HG02973 (cell line): ENCODE data around the gene MIB2.
"Not testable (repeated sequence)": the region's sequence is repeated elsewhere in the genome, so short reads cannot be mapped to it uniquely, and the experiment has no call there.

ENCODE experiments used
- ATAC-seq: cut with Tn5 transposase; IDR thresholded peaks from one replicate; pipeline ENCODE4 v1.9.1; 2021; ENCODE audit warnings: moderate library complexity; ENCODE audit not compliant: unreplicated experiment

Gene MIB2

GRCh38 chr1:1646326-1646725 lies 31.0 kb downstream of the MIB2 start:
- not testable (repeated sequence) for ATAC-seq

DNA sequence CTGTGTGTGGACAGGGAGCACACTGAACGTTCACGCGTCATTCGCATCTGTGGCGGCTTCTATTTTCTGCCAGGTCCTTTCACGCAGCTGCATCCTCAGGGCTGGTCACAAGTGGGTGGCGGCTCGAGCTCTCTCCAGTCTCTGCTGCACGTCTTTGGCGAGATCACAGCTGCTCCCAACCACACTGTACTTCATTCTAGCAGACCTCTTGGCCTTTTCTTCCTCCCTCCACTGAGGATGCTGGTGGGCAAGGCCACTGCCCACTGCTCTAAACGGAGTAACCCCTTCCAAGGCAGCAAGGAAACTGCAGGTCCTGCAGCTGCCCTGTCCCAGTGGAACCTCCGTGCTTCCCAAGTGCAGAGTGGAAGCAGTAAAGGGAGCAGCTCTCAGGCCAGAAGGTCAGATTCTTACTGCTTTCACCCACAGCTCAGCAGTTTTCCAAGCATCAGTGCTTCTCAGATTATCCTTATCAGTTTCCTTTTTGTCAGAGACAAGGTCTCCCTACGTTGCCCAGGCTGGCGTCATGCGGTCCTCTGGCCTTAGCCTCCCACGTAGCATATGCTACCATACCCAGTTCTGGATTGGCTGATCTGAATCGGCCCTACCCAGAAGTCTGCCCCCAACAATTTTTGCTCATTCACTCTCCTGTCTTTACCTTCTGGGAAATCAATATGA lies 32.4 kb downstream of the MIB2 start:
- ATAC-seq, result not testable (repeated sequence)

DNA sequence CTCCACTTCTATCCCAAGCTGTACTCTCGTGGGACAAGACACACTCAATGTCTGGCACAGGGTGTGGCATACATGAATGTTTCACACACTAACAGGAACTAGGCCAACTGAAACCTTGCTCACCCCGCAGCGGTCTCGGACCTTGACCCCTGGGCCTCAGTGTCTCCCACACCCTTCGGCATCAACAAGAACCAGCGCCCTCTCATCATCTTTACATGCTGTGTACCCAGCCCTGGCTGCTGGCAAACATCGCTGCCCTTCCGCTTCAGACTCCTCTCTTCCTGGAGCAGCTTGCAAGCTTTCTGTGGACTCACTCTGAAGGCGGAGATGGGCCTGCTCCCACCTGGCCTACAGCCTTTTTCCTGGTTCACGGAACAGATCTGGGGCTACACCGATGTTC lies 33.0 kb downstream of the MIB2 start:
- not testable (repeated sequence) for ATAC-seq

DNA sequence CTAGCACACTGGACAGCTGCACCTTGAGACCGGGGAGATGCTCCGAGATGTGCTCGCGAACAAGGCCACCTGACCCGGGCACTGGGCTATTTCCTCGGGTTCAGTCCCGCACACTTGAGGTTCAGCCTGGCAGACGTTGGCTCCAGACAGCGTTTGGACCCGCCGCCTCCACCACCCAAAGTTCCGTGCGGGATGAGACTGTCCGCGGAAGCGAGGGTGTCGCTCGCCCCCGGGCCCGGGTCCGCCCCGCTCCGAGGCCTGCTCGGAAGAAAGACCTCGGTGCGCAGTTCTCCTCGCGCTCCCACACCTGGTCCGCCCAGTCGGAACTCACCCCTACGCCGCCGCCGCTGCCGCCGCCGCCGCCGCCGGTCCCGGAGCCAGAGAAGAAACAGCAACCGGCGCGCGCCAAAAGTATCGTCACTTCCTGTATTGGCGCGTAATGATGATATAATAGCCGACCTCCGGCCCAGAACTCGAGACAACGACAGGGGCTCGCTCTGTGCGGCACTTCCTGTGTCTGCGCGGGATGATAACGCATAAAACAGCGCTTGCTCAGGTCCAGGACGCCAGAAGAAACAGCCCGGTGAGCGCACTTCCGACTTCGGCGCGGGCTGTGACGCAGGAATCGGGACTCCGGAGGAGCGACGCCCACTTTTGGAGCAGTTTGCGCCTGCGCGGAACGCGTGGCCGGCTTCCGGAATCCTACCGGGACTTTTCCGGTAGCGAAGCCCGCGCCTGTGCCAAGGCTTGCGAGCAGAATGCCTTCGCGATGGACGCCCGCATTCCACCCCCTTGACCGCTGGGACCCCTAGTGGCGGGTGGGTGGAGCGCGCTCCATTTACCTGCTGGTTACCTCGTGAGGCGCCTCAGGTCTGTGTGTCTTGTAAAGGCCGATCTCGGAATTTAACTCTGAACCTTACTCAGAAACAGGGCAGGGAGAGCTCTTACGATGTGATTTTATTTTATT lies 43.6 kb downstream of the MIB2 start, which contains the start of gene CDK11B:
CDK11B (minus strand) TSS at position 422 of the 967 bp plus-strand sequence. CDS start 1,519 bp downstream, outside the sequence.
- ATAC-seq, result peak; percentile 83

DNA sequence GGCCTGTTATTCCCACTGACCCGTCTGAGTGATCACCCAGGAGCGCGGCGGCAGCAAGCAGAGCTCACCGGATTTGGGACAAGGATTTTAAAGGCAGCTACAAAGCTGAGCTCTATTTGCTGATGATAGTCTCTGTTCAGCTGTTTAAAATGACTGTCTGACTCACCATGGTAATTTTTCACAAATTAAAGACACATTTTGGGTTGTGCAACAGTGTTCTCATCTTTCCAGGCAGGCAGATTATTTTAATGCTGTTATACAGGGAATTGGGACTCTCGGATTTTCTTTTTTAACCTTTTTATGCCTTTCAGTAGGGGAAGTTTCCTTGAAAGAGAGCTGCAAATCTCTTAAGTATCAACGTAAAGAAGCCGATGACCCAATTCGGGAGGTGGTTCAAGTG lies 47.1 kb downstream of the MIB2 start:
- not testable (repeated sequence) for ATAC-seq

DNA sequence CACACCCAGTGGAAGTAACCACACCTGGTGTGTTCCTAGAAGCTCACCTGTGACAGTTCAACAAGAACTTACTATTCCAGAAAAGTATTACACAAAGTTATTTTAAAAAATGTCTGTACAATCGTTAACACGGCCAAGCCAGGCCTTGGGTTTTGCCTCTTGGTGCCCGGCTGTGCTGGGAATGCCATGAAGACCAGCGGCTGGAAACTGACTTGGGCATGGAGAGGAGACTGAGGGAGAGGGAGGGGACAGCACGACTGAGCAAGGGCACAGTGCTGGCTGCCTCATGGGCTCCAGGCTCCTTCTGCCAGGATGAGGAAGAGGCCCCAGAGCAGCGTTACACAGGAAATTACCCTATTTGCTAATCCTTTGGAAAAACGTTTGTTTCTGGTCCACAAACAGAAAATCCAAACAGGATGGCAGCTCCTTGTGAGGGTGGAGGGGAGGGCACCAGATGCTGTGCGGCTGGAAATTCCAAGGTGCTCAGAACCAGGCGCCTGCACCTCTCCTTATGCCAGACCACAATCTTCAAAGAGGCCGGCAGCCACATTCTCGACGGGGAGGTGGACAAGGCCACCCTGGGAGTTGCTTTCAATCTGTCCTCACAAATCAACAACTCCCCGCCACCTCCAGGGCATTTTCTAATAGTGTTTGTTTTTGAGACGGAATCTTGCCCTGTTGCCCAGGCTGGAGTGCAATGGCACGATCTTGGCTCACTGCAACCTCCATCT lies 47.7 kb downstream of the MIB2 start:
- not testable (repeated sequence) for ATAC-seq

DNA sequence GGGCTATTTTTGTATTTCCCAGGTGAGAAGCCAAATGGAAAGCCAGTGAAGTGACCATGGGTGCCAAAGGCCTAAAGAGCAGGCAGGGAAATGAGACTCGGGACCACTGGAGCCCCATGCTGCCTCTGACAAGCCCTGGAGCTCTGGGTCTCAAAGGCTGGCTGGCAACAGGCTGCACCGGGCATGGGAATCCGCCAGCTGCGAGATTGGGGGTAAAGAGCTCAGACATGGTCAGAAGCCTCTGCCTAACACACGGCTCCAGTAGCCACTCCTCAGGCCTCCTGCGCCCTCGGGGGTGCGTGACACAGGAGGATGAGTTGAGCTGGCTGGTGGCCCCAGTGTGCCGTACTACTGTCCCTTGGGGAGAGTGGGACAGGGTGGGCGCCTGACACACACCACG lies 49.0 kb downstream of the MIB2 start:
- ATAC-seq, result not testable (repeated sequence)

DNA sequence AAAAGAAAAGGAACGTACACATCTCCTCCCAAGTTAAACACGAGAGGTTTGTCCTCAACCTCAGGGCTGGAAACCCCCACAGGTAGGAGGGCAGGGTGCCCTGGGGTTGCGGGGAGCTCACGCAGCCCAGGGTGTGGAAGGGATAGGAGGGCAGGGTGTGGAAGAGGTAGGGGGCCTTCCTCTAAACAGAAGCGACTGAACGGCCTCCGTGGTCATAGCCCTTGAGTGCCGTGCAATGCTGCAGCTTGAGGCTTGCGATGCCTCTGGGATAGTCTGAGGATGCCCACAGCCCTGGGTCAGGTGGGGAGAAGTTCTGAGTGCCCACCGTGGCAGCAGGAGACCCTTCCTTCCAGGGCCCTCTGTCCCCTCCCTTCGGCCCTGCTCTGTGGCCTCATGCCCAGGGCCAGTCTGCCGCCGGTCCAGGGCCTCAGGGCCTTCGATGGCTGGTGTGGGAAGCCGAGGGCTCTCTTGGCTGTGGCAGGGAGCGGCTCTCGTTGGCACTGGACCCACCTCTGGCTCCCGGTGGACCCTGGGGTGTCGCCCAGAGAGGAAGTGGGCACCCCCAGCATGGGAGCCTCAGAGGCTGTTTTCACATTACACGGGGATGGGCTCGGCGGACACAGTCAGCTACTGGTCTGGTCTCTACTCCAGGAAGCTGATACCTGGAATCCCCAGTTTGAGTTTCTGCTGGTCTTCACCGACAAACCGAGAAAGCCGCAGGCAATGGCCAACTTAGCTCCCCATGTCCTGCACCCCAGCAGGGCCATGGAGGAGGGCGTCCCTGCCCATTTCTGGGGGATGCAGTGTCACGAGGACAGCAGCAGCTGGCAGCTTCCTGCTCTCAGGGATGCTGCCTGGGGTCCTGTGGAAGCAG lies 49.9 kb downstream of the MIB2 start:
- no peak for ATAC-seq

DNA sequence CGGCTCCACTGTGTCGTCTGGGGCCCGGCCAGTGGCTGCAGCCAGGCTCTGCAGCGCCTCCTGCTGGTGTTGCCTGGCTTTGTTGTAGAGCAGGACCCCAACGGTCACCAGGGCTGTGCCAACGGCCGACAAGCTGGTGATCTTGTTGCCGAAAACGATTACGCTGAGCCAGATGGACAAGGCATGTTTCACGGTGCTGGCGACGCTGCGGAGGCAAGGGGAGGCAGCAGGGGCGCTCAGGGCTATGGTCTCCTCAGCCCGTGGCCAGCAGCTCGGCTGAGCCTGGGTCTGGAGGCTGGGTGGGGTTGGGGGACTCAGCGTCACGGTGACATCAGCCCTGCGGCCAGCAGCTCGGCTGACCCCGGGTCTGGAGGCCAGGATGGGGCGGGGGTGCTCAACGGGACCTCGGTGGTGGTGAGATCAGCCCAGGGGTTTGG lies 50.5 kb downstream of the MIB2 start:
- no peak for ATAC-seq

GRCh38 chr1:1666526-1666925 lies 51.2 kb downstream of the MIB2 start:
- ATAC-seq, result no peak

DNA sequence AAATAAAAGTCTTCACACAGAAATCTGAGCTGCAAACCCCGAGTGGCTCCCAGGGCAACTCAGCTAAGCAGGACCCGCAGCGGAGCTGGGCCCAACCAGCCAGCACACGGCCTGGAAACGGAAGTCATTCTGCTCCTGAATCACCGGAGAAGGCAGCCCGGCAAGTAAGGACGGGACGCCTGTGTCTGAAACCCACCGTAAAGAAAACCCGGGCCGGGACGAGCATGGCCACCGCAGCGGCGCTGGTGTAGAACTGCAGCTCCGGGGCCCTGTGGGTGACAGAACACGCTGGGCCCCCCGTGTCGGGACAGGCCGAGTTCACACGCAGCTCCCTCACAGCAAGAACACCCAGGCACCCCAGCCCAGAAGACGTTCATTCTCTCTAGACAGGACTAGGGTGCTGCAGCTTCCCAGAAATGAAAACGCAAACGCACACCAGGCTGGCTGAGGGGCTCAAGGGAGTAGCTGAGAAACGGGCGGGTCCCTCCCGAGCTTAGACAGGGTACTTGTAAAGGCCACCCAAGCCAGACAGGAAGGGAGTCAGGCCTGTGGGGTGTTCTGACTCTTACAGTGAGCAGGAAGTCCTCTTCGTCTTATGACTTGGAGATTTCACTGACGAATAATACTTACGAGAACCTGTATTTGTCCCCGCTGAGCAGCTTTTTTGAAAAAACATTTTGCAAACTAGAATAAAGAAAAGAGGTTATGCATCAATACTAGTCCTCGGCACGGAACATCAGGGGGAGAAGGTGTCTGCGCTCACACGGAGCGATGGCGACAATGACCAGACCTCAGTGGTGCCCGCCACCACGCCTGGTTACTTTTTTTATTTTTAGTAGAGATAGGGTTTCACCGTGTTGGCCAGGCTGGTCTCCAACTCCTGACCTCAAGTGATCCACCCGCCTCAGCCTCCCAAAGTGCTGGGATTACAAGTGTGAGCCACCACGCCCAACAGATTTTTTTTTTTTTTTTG lies 54.5 kb downstream of the MIB2 start:
- no peak for ATAC-seq

GRCh38 chr1:1670866-1671265 lies 55.6 kb downstream of the MIB2 start:
- ATAC-seq, result no peak

GRCh38 chr1:1671365-1672119 lies 56.2 kb downstream of the MIB2 start:
- ATAC-seq, result no peak

DNA sequence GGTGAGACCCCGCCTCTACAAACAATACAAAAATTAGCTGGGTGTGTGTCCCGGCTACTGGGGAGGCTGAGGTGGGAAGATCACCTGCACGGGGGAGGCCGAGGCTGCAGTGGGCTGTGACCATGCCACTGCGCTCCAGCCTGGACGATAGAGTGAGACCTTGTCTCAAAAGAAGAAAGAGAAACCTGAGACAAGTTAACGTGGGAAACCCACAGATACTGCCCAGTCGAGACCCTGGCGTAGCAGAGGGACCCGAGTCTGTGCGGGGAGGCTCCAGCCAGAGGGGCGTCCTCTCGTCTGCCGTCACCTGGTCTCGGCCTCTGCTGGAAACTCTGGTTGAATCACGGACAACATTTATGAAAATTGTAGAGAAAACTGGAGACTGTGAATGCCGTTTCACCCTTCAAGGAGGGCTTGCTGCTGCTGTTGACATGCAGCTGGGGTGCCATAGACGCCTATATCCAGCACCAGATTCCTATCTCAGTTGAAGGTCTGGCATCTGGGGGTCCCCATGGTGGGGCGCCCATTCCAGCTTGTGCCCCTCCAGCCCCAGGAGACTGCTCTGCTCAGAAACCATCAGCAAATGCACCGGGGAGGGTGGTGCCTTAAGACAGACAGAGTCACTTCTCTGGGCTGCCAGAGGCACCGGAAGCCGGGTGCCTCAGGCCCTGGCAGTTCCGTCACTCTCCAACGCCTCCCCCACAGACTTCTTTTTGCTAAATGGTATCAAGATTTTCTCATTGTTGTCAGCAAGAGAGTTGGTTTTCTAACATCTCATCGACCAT lies 57.1 kb downstream of the MIB2 start:
- no peak for ATAC-seq

GRCh38 chr1:1674806-1675205 lies 59.5 kb downstream of the MIB2 start:
- ATAC-seq, result not testable (repeated sequence)

- ATAC-seq, result not testable (repeated sequence)
These were observed 59.9 kb downstream of the MIB2 start for GRCh38 chr1:1675218-1675617.

- ATAC-seq, result not testable (repeated sequence)
These were observed 60.8 kb downstream of the MIB2 start for GRCh38 chr1:1676087-1676486.
